Neuronal stem cell (in vitro differentiated cells): ENCODE measurements around the gene MLLT10.
"Not testable (repeated sequence)": the region's sequence is repeated elsewhere in the genome, so short reads cannot be mapped to it uniquely, and the experiment has no call there.

Experiments
- DNase-seq: peaks from one replicate; pipeline ENCODE4 v3.0.0-alpha.2; 2013; ENCODE audit warnings: low spot score
- H2AFZ ChIP-seq: one replicate; pipeline ENCODE4 v1.6.1; 2013; ENCODE audit warnings: mild to moderate bottlenecking, low read length, inconsistent platforms
- H2AK5ac ChIP-seq: 2 replicates; pipeline ENCODE4 v1.6.1; 2013; ENCODE audit warnings: low read depth, mild to moderate bottlenecking, inconsistent platforms, low read length, moderate library complexity, mixed read lengths
- H2BK120ac ChIP-seq: 2 replicates; pipeline ENCODE4 v1.6.1; 2013; ENCODE audit warnings: low read depth, mild to moderate bottlenecking, inconsistent platforms, low read length, moderate library complexity, mixed read lengths
- H2BK12ac ChIP-seq: one replicate; pipeline ENCODE4 v1.6.1; 2013; ENCODE audit warnings: low read length, inconsistent platforms
- H2BK15ac ChIP-seq: 2 replicates; pipeline ENCODE4 v1.6.1; 2013; ENCODE audit warnings: mild to moderate bottlenecking, low read length, inconsistent platforms, mixed read lengths
- H2BK5ac ChIP-seq: one replicate; pipeline ENCODE4 v1.6.1; 2013; ENCODE audit warnings: inconsistent platforms, mild to moderate bottlenecking, low read length, moderate library complexity
- H3K14ac ChIP-seq: one replicate; pipeline ENCODE4 v1.6.1; 2013; ENCODE audit warnings: low read length, inconsistent platforms
- H3K18ac ChIP-seq: 2 replicates; pipeline ENCODE4 v1.6.1; 2013; ENCODE audit warnings: low read length, inconsistent platforms
- H3K23ac ChIP-seq: 2 replicates; pipeline ENCODE4 v1.6.1; 2013; ENCODE audit warnings: low read depth, mild to moderate bottlenecking, mixed read lengths, low read length, inconsistent platforms; ENCODE audit not compliant: poor library complexity
- H3K27ac ChIP-seq: replicated peaks from 3 replicates; pipeline ENCODE4 v1.5.1; 2013; ENCODE audit warnings: low read length, inconsistent platforms
- H3K27me3 ChIP-seq, 3 experiments: 2 replicates each; pipeline ENCODE4 v1.6.1; 2013; ENCODE audit warnings: low read length in 3 of 3, mild to moderate bottlenecking in 2 of 3, inconsistent platforms in 1 of 3, low read depth in 1 of 3, mixed read lengths in 1 of 3, moderate library complexity in 1 of 3; ENCODE audit not compliant: control insufficient read depth in 3 of 3, insufficient read depth in 3 of 3
- H3K36me3 ChIP-seq, 2 donors: replicated peaks in 1 of 2; 2 replicates each; pipeline ENCODE4 v1.6.1; 2013; ENCODE audit warnings: low read length in 2 of 2; ENCODE audit not compliant: control insufficient read depth in 2 of 2, insufficient read depth in 2 of 2
- H3K4ac ChIP-seq: 2 replicates; pipeline ENCODE4 v1.6.1; 2013; ENCODE audit warnings: inconsistent platforms, mild to moderate bottlenecking, low read length, moderate library complexity
- H3K4me1 ChIP-seq, 2 donors: 1 replicate in 1 of 2; 2 replicates in 1 of 2; pipeline ENCODE4 v1.6.1; 2013; ENCODE audit warnings: low read length in 2 of 2, low read depth in 1 of 2; ENCODE audit not compliant: control insufficient read depth in 2 of 2, insufficient read depth in 1 of 2
- H3K4me2 ChIP-seq: one replicate; pipeline ENCODE4 v1.6.1; 2013; ENCODE audit warnings: mild to moderate bottlenecking, low read length, inconsistent platforms; ENCODE audit not compliant: insufficient read depth, poor library complexity, severe bottlenecking
- H3K4me3 ChIP-seq, 2 donors: 2 replicates each; pipeline ENCODE4 v1.5.1; 2013; ENCODE audit warnings: low read length in 2 of 2, mild to moderate bottlenecking in 2 of 2, inconsistent platforms in 1 of 2, moderate library complexity in 1 of 2
- H3K79me1 ChIP-seq: one replicate; pipeline ENCODE4 v1.6.1; 2013; ENCODE audit warnings: low read depth, mild to moderate bottlenecking, inconsistent platforms, low read length, moderate library complexity
- H3K9ac ChIP-seq: one replicate; pipeline ENCODE4 v1.6.1; 2013; ENCODE audit warnings: mild to moderate bottlenecking, low read depth, low read length, inconsistent platforms; ENCODE audit not compliant: poor library complexity
- H3K9me3 ChIP-seq, 2 donors: replicated peaks in 1 of 2; 2 replicates each; pipeline versions ENCODE3 to v1.6.1; 2013; ENCODE audit warnings: low read length in 2 of 2, mild to moderate bottlenecking in 2 of 2, inconsistent platforms in 1 of 2, low read depth in 1 of 2, mixed read lengths in 1 of 2, moderate library complexity in 1 of 2; ENCODE audit not compliant: control insufficient read depth in 2 of 2, insufficient read depth in 1 of 2
- H4K8ac ChIP-seq: one replicate; pipeline ENCODE4 v1.6.1; 2013; ENCODE audit warnings: low read depth, mild to moderate bottlenecking, inconsistent platforms, low read length, moderate library complexity
- H4K91ac ChIP-seq: one replicate; pipeline ENCODE4 v1.6.1; 2013; ENCODE audit warnings: low read length, low read depth, mild to moderate bottlenecking, inconsistent platforms; ENCODE audit not compliant: poor library complexity
- WGBS, 2 donors: extraction: QIAGEN DNeasy Blood & Tissue Kit; methylation state at CpG; one replicate each; pipeline ENCODE4 v1.1.7; 2013; ENCODE audit warnings: missing lambda C conversion rate in 2 of 2, mixed read lengths in 1 of 2; ENCODE audit not compliant: insufficient read length in 2 of 2, insufficient replicate concordance in 1 of 2; ENCODE audit errors: extremely low coverage in 2 of 2; 5-methylcytosine and 5-hydroxymethylcytosine counted together

Gene MLLT10

DNA sequence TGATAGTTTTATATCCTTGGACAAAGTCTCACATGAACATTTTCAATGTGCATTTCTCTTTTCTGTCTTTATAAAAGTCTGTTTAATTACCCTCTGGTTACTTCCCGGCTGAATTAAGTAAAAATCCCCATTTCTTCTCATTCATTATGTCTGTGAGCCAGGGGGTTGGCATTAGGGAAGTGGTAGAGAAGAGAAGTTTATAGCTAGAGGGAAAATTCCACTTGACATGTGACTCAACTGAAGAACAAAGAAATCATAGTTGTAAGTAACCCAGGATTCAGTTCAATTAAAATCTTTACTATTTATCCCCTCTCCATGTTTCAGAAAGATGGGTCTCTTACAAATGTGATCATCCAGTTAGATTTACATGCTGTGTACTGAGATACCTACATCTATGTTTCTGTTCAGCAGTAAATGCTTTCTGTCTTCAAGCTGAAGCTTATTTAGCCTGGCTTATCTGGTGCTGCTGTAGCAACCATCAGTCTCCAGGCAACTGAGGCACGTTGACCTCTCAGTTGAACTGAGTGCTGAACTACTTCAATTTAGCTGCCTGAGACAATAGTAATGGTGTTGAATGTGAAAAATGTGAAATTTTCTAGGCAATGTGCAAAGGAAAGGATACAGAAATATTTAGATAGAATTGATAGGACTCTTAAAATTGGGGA lies 181.6 kb downstream of the MLLT10 start:
- H3K4me3 ChIP-seq, result no peak overlapping the region
- no peak for DNase-seq
- no peak overlapping the region for H2AFZ ChIP-seq
- no peaks in the 10 kb centered on the region for H3K9me3 ChIP-seq
- no peaks in the 10 kb centered on the region for H3K27me3 ChIP-seq
- no peak overlapping the region for H2AK5ac ChIP-seq
- no peak overlapping the region for H3K4ac ChIP-seq
- peaks cover 1% of the 10 kb centered on the region for H3K79me1 ChIP-seq
- H4K91ac ChIP-seq, result no peak overlapping the region
- no peak overlapping the region for H3K14ac ChIP-seq
- peaks cover 3 to 15% of the 10 kb centered on the region in 2 donors for H3K4me1 ChIP-seq
- no peak overlapping the region for H2BK15ac ChIP-seq
- no peak overlapping the region for H2BK120ac ChIP-seq
- no peak overlapping the region for H2BK12ac ChIP-seq
- peaks cover 5 to 66% of the 10 kb centered on the region in 2 donors for H3K36me3 ChIP-seq
- no peak overlapping the region for H3K23ac ChIP-seq
- no peak overlapping the region for H3K27ac ChIP-seq
- WGBS, 2 donors, result no CpG with 5 or more reads among the region's 2 CpGs
- H4K8ac ChIP-seq, result no peak overlapping the region
- H3K4me2 ChIP-seq, result no peak overlapping the region
- no peak overlapping the region for H2BK5ac ChIP-seq
- H3K18ac ChIP-seq, result no peak overlapping the region
- H3K9ac ChIP-seq, result no peak overlapping the region

DNA sequence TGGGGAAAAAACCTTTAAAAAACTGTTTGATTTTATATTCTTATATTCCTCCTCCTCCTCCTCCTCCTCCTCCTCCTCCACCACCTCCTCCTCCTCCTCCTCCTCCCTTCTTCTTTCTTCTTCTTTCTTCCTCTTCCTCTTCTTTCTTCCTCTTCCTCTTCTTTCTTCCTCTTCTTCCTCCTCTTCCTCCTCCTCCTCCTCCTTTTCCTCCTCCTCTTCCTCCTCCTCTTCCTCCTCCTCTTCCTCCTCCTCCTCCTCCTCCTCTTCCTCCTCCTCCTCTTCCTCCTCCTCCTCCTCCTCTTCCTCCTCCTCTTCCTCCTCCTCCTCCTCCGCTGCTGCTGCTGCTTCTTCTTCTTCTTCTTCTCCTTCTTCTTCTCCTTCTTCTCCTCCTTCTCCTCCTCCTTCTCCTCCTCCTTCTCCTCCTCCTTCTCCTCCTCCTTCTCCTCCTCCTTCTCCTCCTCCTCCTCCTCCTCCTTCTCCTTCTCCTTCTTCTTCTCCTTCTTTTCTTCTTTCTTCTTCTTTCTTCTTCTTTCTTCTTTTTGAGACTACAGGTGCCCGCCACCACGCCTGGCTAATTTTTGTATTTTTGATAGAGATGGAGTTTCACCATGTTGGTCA lies 183.5 kb downstream of the MLLT10 start:
- H3K4me1 ChIP-seq, result peaks cover 1 to 20% of the 10 kb centered on the region in 2 donors
- not testable (repeated sequence) for H3K18ac ChIP-seq, H3K4ac ChIP-seq, H3K14ac ChIP-seq, H3K23ac ChIP-seq, H4K8ac ChIP-seq, DNase-seq, H2BK15ac ChIP-seq, H3K79me1 ChIP-seq, H2BK120ac ChIP-seq, H2BK5ac ChIP-seq, H2AK5ac ChIP-seq, H3K9me3 ChIP-seq, H3K27ac ChIP-seq, H3K4me3 ChIP-seq, H3K9ac ChIP-seq, H4K91ac ChIP-seq, H3K27me3 ChIP-seq, H2BK12ac ChIP-seq, H3K4me2 ChIP-seq, H2AFZ ChIP-seq
- no CpG with 5 or more reads among the region's 3 CpGs for WGBS, 2 donors
- H3K36me3 ChIP-seq, result peaks cover 5 to 75% of the 10 kb centered on the region in 2 donors

- peaks cover 2 to 72% of the 10 kb centered on the region in 2 donors for H3K36me3 ChIP-seq
- H2BK12ac ChIP-seq, result no peak overlapping the region
- no peak for DNase-seq
- no peak overlapping the region for H2BK120ac ChIP-seq
- H3K23ac ChIP-seq, result no peak overlapping the region
- H3K14ac ChIP-seq, result no peak overlapping the region
- H3K79me1 ChIP-seq, result no peaks in the 10 kb centered on the region
- no peak overlapping the region for H3K4ac ChIP-seq
- H4K91ac ChIP-seq, result no peak overlapping the region
- peaks cover 3 to 27% of the 10 kb centered on the region in 2 donors for H3K4me1 ChIP-seq
- no peaks in the 10 kb centered on the region for H3K9me3 ChIP-seq
- no peak overlapping the region for H2BK5ac ChIP-seq
- H3K27me3 ChIP-seq, result no peaks in the 10 kb centered on the region
- no peak overlapping the region for H3K18ac ChIP-seq
- no peak overlapping the region for H4K8ac ChIP-seq
- WGBS, 2 donors, result no CpG with 5 or more reads among the region's 1 CpG
- H2BK15ac ChIP-seq, result no peak overlapping the region
- no peak overlapping the region for H2AK5ac ChIP-seq
- no peak overlapping the region for H2AFZ ChIP-seq
- no peak overlapping the region for H3K4me3 ChIP-seq
- H3K9ac ChIP-seq, result no peak overlapping the region
- no peak overlapping the region for H3K4me2 ChIP-seq
- no peak overlapping the region for H3K27ac ChIP-seq
These were observed 185.5 kb downstream of the MLLT10 start for GRCh38 chr10:21719502-21719901.

DNA sequence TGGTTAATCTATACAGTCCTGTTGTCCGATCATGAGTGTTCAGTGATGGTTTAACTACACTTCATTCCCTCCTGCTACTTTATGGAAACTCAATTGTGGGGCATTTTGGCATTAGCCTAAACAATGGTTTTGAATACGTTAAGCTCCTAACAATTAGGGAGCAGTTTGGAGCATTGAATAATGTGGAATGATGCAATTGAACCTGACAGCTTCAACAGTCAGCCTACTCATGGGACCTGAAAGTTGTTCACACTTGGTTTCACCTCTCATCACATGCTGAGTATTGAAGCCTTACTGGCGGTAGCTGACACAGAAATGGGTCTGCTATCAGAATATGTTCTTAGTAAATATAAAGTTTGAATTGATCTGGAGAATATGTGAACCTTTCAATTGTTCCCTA lies 186.1 kb downstream of the MLLT10 start:
- no CpG with 5 or more reads among the region's 3 CpGs for WGBS, 2 donors
- H3K4me1 ChIP-seq, result peaks cover 6 to 33% of the 10 kb centered on the region in 2 donors
- no peak overlapping the region for H3K9ac ChIP-seq
- no peak overlapping the region for H4K91ac ChIP-seq
- H3K18ac ChIP-seq, result no peak overlapping the region
- no peak overlapping the region for H2BK5ac ChIP-seq
- H4K8ac ChIP-seq, result no peak overlapping the region
- no peak overlapping the region for H2BK120ac ChIP-seq
- no peak overlapping the region for H3K4me3 ChIP-seq
- no peak overlapping the region for H3K23ac ChIP-seq
- no peak overlapping the region for H2BK15ac ChIP-seq
- no peak overlapping the region for H3K14ac ChIP-seq
- H2BK12ac ChIP-seq, result no peak overlapping the region
- H2AFZ ChIP-seq, result no peak overlapping the region
- no peak overlapping the region for H3K4ac ChIP-seq
- no peak overlapping the region for H2AK5ac ChIP-seq
- no peak overlapping the region for H3K4me2 ChIP-seq
- no peak for DNase-seq
- no peak overlapping the region for H3K27ac ChIP-seq
- H3K36me3 ChIP-seq, result peaks cover under 1 to 66% of the 10 kb centered on the region in 2 donors
- H3K9me3 ChIP-seq, result no peaks in the 10 kb centered on the region
- H3K79me1 ChIP-seq, result no peaks in the 10 kb centered on the region
- H3K27me3 ChIP-seq, result no peaks in the 10 kb centered on the region
